GM21717 (cell line): ENCODE measurements around the gene YWHAH.

Experiments
- ATAC-seq: cut with Tn5 transposase; IDR thresholded peaks from one replicate; pipeline ENCODE4 v1.9.1; 2021; ENCODE audit warnings: mild to moderate bottlenecking, moderate library complexity; ENCODE audit not compliant: unreplicated experiment

The YWHAH gene

DNA sequence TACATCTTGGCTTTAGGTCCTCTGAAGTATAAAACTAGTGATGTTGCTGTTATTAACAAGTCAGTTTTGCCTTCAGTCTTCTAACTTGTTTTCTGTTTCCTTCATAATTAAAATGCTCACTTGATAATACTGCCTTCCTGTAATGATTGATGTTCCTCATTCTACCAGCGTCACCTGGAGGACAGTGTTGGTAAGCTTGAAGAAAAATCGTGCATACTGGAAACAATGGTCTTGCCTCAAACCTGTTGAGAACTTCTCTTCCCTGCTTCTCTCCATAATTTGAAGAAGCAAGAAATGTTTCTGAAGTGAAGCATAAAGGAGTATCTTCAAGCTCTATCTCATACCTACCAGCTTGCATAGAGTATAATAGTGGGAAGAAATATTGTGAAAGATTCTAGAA is 3.0 kb downstream of the YWHAH start:
- no peak for ATAC-seq

DNA sequence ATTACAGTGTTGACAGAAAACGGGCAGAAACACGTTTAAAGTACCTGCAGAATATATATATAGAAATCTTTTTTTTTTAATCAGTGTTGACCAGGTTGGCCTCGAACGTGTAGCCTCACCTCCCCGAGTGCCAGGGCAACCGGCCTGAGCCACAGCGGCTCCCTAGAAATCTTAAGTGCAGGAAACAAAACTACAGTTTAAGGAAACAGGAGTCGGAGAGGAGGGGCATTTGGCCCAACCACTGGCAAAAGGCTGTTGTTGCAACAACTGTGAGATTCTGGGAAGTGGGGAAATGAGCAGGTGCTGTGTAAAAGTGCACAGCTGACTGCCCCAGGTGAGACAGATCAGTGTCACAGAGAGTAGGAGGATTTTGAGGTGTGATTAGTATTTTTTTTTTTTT is 3.7 kb downstream of the YWHAH start:
- ATAC-seq: no peak

DNA sequence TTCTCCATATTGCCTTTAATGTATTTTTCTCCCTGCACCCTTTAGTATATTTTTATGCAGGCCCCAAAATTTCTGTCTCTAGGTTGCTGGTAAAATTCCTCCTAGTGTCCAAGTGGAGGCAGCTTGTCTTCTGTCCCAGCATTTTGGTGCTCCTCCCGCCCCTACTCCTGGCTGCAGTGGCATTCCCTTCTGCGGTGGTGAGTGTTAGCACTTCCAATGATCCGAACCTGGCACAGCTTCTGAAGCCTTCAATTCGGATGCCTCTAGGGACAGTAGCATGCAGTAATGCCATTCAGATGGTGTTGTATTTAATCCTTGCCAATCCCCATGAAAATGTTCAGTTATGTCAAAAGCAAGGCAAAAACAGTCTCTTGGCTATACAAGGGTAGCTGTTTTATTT is 5.9 kb downstream of the YWHAH start:
- ATAC-seq: no peak

DNA sequence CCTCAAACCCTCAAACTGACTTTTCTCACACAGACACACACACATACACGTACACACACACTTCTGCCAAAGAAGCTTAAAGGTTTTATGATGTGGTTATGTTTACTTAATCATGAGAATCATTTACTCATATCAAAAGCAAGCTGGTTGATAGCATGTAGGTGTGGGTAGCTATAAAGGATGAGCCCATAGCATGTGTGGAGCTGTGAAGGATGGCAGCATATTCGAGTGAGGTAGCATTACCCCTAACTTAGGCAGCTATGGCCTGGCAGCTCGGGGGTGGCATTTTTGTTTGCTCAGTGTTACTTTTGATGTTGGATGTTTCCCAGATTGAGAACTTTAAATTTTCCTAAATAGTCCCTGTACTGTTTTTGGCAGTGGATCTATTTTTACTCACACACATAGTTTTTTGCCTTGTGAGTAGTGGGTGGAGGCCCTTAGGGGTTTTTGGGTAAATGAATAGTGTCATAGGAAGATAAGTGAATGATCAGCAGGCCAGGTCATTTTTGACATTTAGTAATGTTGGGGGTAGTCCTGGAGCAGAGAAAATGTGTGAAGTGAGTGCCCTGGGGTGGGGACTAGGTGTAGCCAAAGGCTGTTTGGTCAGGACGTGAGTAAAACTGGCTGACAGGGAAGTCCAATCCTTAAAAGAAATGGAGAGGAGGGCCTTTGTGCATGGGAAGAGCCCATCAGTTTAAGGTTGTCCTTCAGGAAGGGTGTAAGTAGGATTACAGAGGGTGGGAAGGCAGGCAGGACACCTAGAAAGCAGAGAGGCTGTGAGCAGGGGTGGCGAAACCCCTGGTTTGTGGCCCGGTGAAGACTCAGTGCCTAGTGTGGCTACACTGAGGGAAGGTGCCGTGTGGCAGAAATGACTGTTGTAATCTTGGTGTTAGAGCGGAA is 7.1 kb downstream of the YWHAH start:
- no peak for ATAC-seq

DNA sequence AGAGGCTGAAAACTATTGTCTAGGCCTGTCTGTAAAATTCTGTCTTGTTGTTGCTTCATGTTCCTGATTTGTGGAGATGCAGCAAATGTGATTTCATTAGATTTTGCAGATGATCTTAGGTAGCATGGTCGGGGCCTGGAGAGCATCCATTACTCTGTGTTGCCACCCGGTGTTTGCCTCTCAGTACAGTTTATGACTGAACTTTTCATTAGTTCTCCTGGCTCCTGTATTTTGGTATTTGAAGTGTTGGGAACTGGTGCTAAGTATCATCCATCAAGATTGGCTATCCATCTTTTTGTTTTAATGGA is 7.7 kb downstream of the YWHAH start:
- ATAC-seq: no peak

DNA sequence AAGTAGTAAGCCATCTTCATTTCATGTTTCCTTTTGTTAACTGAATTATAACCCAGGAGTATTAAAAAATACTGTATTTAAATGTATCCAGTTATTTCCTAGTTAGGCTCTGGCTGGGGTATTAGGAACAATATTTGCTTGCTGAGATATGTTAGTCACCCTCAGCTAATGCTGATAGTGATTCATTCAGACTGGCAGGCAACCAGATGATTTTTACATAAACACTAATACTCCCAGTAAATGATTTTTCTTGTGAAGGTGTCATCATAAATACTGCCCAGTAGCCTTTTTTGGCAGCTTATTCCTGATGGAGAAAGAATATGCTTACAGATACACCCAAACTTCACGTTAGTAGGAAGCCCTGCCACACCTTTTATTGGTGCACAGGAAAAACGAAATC is 8.1 kb downstream of the YWHAH start:
- no peak for ATAC-seq

DNA sequence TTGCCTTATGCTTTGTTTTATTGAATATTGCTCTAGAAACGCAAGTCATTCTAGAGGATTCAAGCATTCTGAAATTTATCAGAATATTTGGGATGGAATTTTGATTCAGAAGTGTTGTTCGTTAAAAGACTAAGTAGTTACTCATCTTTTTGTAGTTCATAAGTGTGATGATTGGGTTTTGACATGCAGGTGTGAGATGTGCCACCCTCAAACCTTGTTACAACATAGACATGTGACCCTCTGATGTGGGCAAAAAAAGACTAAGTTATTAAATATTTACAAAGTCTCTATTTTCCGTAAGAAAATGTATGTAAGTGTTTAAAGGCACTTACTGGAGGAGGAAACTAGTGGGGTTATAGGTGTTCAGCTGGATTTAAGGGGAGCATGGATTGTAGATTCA is 8.9 kb downstream of the YWHAH start:
- ATAC-seq: no peak

DNA sequence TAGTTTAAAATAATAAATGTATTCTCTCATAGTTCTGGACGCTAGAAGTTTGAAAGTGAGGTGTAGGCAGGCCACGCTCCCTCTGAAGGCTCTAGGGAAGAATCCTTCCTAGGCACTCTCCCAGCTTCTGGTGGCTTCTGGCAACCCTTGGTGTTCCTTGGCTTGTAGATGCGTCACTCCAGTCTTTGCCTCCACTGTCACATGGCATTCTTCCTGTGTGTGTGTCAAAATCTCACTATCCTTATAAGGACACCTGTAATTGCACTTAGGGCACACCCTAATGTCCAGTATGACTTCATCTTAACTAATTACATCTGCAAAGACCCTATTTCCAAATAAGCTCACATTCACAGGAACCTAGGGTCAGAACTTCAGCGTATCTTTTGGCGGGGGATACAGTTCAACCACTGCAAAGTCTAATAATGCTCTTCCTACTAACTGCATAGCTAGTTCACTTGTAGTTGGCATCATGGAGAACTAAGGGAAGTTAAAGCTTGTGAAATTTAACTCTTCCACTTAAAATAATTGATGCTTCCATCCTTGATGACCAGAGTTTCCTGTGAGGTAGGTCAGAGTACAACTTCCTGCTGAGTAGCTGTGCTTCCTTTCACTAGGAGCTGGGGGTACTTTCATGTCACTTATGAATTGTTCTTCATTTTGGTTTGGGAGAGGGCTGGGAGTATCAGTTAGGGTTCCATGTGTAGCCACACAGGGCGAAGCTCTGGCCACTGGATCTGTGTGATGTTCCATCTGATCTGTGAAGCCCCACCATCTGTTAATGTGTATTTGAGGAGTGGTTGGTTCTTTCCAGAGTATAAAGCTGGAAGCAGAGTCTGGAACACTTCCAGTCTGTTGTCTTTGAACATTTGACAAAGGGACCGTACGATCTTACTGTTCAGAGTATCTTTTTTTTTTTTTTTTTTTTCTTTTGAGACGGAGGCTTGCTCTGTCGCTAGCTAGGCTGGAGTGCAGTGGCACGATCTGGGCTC is 10.5 kb downstream of the YWHAH start:
- ATAC-seq: no peak

DNA sequence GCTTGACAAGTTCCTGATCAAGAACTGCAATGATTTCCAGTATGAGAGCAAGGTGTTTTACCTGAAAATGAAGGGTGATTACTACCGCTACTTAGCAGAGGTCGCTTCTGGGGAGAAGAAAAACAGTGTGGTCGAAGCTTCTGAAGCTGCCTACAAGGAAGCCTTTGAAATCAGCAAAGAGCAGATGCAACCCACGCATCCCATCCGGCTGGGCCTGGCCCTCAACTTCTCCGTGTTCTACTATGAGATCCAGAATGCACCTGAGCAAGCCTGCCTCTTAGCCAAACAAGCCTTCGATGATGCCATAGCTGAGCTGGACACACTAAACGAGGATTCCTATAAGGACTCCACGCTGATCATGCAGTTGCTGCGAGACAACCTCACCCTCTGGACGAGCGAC is 12.0 kb downstream of the YWHAH start:
- ATAC-seq: no peak

DNA sequence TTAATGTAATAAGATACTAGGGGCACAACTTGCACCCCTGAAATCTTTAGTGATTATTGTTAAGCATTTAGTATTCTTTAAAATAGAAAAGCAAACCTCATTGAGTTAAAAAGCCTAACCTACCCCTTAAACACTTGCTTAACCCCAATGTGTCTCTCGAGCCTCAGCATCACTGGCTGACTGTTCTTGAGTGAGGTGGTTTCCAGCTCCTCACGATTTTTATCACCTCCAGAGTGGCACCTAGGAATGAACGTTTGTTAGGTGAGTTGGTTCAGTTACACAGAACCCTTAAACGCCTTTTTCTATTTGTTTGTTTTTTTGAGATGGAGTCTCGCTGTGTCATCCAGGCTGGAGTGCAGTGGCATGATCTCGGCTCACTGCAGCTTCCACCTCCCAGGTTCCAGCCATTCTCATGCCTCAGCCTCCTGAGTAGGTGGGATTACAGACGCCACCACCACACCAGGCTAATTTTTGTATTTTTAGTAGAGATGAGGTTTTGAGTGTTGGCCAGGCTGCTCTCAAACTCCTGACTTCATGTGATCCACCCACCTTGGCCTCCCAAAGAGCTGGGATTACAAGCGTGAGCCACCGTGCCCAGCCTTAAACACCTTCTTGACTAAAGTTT is 13.7 kb downstream of the YWHAH start:
- ATAC-seq: no peak

DNA sequence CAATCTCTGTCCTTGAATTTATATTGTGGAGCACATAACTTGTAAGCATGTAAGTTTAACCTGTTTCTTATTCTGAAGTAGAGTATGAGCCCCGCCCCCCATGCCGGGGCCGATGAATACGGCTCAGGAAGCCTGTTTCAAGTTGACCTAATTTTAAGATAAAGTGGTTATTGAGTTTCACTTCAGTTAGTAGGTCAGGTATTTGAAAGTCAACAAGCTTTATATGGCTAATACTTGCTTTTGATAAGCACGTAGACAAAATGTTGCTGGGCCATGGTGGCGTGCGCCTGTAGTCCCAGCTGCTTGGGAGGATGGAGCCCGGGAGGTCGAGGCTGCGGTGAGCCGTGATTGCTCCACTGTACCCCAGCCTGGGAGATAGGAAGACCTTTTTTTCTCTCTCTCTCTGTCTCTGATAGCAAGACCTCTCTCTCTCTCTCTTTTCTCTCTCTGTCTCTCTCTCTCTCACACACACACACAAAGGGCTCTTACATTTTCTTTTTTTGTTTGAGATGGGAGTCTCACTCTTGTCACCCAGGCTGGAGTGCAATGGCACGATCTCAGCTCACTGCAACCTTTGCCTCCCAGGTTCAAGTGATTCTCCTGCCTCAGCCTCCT is 14.4 kb downstream of the YWHAH start:
- no peak for ATAC-seq

DNA sequence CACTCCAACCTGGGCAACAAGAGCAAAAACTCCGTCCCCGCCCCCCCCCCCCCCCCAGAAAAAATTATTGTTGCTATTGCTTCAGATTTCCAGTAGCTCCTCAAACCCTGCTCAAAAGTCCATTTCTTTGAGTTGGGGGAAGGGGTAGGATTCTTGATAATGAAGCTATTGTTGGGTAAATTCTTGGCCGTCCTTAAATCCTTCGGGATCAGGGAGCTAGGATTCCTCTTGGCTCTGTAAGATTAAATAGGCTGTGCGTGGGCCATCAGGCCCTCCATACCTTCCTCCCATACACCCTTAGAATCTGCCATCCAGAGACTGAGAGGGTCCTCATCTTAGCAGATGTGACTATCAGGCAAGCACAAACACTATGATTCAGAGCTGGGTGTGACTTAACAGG is 16.4 kb downstream of the YWHAH start:
- no peak for ATAC-seq

DNA sequence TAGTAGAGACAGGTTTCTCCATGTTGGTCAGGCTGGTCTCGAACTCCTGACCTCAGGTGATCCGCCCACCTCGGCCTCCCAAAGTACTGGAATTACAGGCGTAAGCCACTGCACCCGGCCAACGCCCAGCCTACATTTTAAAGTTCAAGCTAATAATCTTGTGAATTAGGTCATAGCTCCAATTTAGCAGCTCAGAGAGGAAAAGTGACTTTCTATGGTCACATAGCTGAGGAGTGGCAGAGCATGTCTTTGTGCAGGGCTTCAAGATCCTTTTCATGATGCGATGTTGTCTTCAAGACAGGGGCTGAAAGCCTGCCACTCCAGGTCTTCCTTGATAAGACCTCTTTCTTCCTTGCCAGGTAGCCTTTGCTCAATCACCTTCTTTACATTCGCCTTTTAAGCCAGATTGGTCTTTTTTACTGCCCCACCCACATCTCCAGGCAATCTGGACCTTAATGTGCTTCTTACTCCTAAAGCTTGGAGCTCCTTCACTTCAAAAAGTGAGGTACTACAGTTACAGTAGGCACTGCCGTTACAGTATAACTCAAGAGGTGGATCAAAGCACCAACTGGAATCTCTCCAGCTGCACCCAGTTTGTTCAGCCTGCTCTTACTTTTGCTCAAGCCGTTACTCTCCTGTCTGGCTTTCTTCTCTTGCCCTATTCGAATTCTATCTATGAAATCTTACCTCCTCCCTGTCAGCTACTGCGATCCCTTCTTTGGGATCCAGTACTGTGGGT is 18.2 kb downstream of the YWHAH start:
- no peak for ATAC-seq

DNA sequence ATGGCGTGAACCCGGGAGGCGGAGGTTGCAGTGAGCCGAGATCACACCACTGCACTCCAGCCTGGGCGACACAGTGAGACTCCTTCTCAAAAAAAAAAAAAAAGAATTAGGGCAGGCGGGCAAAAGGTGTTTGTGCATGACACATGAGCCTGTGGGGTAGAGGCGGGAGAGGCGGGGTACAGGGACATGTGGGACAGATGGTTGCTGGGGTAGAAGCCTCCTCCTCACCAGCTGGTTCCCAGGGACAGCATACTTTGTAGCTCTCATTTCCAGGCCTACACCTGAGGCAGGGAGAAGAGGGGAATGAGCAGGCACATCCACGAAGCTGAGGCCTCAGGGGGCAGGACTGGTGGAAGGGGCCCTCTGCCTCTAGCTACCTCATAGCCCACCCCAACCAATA is 23.7 kb downstream of the YWHAH start:
- no peak for ATAC-seq

DNA sequence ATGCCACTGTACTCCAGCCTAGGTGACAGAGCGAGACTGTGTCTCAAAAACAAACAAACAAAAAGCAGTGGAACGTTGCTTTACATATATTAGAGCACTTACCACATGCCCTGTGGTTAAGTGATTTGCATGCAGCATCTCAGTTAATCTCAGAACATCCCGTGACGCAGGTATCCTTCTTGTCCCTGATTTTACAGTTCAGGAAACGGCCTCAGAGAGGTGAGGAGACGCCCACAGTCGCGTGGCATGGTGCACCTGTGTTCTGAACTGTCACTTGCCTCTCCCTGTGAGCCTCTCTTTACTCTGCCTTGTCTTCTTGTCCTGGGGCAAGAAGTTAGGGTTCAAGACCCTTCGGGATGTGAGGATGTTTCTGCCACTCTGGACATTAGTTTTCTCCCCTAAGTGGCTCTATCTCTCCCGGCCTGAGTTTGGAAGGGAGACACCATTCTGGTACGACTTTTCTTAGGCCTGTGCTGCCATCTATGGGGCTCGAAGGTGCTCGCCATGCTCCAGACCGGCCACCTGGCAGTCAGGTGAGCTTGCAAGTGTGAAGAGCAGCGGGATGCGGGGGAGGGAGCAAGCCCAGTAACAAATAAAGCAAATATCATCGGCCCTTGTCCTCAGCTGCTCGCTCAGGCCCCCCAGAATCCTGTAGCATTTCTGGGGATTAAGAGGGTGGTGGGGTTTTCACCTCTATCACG is 25.6 kb downstream of the YWHAH start:
- peak; percentile 40 for ATAC-seq

DNA sequence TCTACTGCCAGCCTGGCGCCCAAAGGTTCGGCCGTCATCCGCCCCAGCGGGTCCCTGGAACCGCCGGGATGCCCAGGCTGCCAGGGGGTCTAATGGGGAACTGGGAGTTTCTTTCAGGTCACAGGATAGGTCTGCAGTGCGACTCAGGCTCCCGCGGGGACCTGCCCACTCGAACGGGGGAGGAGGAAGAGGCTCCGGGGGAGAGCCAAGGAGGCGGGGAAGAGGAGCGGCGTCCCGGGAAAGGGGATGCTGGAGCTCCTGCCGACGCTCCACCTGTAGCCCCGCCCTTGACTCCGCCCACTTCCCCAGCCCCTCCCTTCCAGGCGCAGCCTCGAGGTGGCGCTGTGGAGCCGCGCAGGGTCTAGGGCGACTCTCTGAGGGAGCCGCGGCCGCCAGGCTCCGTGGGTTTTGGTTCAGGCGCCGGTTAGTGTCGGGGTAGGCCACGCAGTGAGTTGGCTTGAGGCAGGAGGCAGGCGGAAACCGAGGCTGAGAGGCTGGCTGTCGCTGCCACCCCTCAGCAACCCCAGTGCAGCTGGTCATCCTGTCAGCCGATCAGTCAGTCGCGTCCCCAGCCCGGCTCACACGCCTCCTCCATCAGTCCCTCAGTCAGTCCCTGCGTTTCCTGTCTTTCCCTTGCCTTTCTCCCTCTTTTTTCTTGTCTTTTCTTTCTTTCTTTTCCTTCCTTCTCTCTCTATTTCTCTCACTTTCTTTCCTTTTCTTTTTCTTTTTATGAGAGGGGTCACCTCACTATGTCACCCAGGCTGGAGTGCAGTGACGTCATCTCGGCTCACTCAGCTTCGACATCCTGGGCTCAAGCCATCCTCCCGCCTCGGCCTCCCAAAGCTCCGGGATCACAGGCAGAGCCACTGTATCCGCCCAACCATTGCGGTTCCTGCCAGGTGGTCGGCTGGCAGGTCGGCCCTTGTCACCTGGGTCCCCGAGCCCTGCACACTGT is 26.4 kb downstream of the YWHAH start:
- peak; percentile 63 for ATAC-seq

DNA sequence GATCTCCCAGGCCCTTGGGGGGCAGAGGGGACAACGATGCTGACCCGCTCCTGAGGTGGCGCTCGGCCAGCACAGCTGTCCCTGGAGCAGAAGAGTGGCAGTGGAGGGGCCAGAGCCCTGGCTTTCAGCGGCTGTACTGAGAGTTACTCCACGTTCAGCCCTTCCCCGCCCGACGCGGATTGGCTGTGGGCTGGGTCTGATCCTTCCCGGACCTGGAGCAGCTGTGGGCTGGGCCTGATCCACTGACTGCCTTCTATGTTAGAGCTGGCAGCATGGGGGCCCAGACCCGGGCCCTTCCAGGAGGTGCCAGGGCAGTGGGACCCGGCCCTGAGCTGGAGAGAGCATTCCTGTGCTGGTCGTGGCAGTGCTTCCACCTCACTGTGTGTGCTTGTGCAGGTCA is 27.8 kb downstream of the YWHAH start:
- no peak for ATAC-seq

DNA sequence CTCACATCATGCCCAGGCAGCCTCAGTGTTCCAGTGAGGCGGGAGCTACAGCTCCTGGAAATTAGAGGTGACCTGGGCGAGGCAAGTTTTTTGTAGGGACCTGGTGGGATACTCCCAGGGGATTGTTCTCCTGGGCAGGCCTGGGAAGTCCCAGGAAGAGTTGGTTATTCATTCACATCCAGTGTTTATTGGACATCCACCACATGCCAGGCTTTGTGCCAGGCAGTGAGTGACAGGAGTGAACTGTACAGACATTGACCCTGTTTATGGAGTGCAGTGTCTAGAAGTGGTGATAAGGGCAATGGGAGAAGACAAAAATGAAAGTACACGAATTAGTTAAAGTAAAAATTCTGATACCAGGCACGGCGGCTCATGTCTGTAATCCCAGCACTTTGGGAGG is 29.4 kb downstream of the YWHAH start:
- no peak for ATAC-seq
